ENCODE results near the gene DTNB.

- no peak for TF ChIP-seq TCF12 (IDR thresholded peaks at IDR 0.05; ENCODE audit: low read depth)
- no peak for TF ChIP-seq CEBPB (IDR thresholded peaks at IDR 0.05)
- TF ChIP-seq RAD21 (IDR thresholded peaks at IDR 0.05; ENCODE audit: low read depth), result no peak
- no peak for TF ChIP-seq REST (IDR thresholded peaks at IDR 0.05; ENCODE audit: low read depth)
- no peak for TF ChIP-seq EP300 (IDR thresholded peaks at IDR 0.05; ENCODE audit: borderline replicate concordance)
- no peak for TF ChIP-seq NFIC (IDR thresholded peaks at IDR 0.05)
- no peak for TF ChIP-seq MAX (IDR thresholded peaks at IDR 0.05)
Observed at GRCh38 chr2:25337891-25338290, 335.5 kb downstream of the DTNB start.
